Esophagus squamous epithelium (tissue), 4 donors: Measurements from ENCODE around the gene REPS2.

Experiments used
- POLR2A ChIP-seq, 4 donors: fragments of 450-650 bp; IDR thresholded peaks; one replicate each; pipeline ENCODE4 v1.6.1; 2017; ENCODE audit warnings: antibody characterized with exemption in 4 of 4, mild to moderate bottlenecking in 4 of 4, moderate library complexity in 3 of 4
- TF ChIP-seq, protein P1 (sequence below), 6 experiments: fragments of 450-650 bp in 4 of 6; fragments of 200-600 bp in 2 of 6; sonication (generic) in 2 of 6; IDR thresholded peaks; one replicate each; pipeline ENCODE4 v1.5.1; 2016 to 2019; ENCODE audit warnings: antibody characterized with exemption in 6 of 6, mild to moderate bottlenecking in 4 of 6, moderate library complexity in 4 of 6

- no peak for TF ChIP-seq POLR2A (IDR thresholded peaks at IDR 0.05)
- TF ChIP-seq, protein P1, sequence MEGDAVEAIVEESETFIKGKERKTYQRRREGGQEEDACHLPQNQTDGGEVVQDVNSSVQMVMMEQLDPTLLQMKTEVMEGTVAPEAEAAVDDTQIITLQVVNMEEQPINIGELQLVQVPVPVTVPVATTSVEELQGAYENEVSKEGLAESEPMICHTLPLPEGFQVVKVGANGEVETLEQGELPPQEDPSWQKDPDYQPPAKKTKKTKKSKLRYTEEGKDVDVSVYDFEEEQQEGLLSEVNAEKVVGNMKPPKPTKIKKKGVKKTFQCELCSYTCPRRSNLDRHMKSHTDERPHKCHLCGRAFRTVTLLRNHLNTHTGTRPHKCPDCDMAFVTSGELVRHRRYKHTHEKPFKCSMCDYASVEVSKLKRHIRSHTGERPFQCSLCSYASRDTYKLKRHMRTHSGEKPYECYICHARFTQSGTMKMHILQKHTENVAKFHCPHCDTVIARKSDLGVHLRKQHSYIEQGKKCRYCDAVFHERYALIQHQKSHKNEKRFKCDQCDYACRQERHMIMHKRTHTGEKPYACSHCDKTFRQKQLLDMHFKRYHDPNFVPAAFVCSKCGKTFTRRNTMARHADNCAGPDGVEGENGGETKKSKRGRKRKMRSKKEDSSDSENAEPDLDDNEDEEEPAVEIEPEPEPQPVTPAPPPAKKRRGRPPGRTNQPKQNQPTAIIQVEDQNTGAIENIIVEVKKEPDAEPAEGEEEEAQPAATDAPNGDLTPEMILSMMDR (IDR thresholded peaks at IDR 0.05), result no peak
Observed at GRCh38 chrX:17154001-17154400, 207.5 kb downstream of the REPS2 start.
